HG03039 (cell line): ENCODE data around the gene RAB28.
"Not testable (repeated sequence)": the region's sequence is repeated elsewhere in the genome, so short reads cannot be mapped to it uniquely, and the experiment has no call there.

Experiments
- ATAC-seq: cut with Tn5 transposase; IDR thresholded peaks from one replicate; pipeline ENCODE4 v1.9.1; 2021; ENCODE audit warnings: mild to moderate bottlenecking, moderate library complexity; ENCODE audit not compliant: unreplicated experiment

The RAB28 gene

GRCh38 chr4:13452927-13453579 is 31.1 kb downstream of the RAB28 start:
- ATAC-seq: no peak

- no peak for ATAC-seq
Measured at GRCh38 chr4:13449590-13449989, 34.5 kb downstream of the RAB28 start.

GRCh38 chr4:13445841-13446790 is 38.0 kb downstream of the RAB28 start:
- no peak for ATAC-seq

GRCh38 chr4:13441506-13441905 is 42.6 kb downstream of the RAB28 start:
- no peak for ATAC-seq

GRCh38 chr4:13436962-13437361 is 47.2 kb downstream of the RAB28 start:
- ATAC-seq: no peak

- no peak for ATAC-seq
Measured at GRCh38 chr4:13432453-13432852, 51.7 kb downstream of the RAB28 start.

GRCh38 chr4:13430834-13431568 is 53.1 kb downstream of the RAB28 start:
- no peak for ATAC-seq

- ATAC-seq: no peak
Measured at GRCh38 chr4:13427599-13428325, 56.4 kb downstream of the RAB28 start.

GRCh38 chr4:13415068-13415785 is 68.9 kb downstream of the RAB28 start:
- ATAC-seq: no peak

GRCh38 chr4:13413729-13414437 is 70.3 kb downstream of the RAB28 start:
- ATAC-seq: no peak

- ATAC-seq: no peak
Measured at GRCh38 chr4:13411942-13412341, 72.2 kb downstream of the RAB28 start.

GRCh38 chr4:13409324-13409723 is 74.8 kb downstream of the RAB28 start:
- no peak for ATAC-seq

GRCh38 chr4:13406156-13406555 is 78.0 kb downstream of the RAB28 start:
- ATAC-seq: not testable (repeated sequence)

GRCh38 chr4:13403833-13404232 is 80.3 kb downstream of the RAB28 start:
- no peak for ATAC-seq

GRCh38 chr4:13403326-13403725 is 80.8 kb downstream of the RAB28 start:
- ATAC-seq: no peak

GRCh38 chr4:13399257-13399656 is 84.9 kb downstream of the RAB28 start:
- ATAC-seq: no peak

GRCh38 chr4:13396161-13396560 is 88.0 kb downstream of the RAB28 start:
- ATAC-seq: no peak

- not testable (repeated sequence) for ATAC-seq
Measured at GRCh38 chr4:13389901-13390300, 94.2 kb downstream of the RAB28 start.

GRCh38 chr4:13386405-13387107 is 97.6 kb downstream of the RAB28 start:
- peak; percentile 78 for ATAC-seq
